ENCODE results near the gene NPPB. TPM values are rescaled to one million over a fixed set of nuclear protein-coding genes. Genes with fewer than 3 reads are reported as not detected.
"Not testable (repeated sequence)": the region's sequence is repeated elsewhere in the genome, so short reads cannot be mapped to it uniquely, and the experiment has no call there.

NPPB gene
- total RNA-seq, 1 donor = 4.7 TPM

DNA sequence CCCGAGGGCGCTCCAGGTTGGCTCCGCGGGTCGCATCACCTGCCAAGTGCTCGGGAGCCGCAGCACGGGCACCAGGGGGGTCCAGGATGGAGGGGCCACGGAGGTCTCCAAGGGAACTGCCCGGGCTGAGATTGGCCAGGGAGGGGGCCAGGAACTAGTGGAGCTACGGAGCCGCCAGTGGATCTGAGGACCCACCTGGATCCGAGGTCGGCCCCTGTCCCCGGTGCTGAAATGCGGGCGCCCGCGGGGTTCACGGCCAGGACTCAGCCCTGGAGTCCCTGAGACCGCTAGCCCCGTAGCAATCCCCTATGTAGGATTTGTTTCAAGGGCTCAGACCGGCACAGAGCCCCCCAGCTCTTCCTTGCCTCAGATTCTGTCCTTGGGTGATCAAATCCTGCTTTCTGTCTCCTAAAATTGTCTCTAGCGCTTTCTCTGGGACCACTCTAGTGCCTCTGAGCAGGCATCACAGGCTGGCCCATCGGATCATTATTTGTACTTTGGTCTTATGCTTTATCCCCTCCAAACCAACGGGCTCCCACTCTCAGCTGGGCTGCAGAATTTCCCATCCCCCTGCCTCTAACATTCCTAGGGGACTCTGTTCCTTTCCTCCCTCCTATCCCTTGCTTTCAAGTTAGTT is 40.2 kb upstream of the NPPB start:
- DNase-seq (ENCODE audit: low read depth) = no peak
- TF ChIP-seq, protein P1, sequence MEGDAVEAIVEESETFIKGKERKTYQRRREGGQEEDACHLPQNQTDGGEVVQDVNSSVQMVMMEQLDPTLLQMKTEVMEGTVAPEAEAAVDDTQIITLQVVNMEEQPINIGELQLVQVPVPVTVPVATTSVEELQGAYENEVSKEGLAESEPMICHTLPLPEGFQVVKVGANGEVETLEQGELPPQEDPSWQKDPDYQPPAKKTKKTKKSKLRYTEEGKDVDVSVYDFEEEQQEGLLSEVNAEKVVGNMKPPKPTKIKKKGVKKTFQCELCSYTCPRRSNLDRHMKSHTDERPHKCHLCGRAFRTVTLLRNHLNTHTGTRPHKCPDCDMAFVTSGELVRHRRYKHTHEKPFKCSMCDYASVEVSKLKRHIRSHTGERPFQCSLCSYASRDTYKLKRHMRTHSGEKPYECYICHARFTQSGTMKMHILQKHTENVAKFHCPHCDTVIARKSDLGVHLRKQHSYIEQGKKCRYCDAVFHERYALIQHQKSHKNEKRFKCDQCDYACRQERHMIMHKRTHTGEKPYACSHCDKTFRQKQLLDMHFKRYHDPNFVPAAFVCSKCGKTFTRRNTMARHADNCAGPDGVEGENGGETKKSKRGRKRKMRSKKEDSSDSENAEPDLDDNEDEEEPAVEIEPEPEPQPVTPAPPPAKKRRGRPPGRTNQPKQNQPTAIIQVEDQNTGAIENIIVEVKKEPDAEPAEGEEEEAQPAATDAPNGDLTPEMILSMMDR (IDR thresholded peaks at IDR 0.05; ENCODE audit: insufficient read depth, low read depth, low read length) = no peak
- H3K4me3 ChIP-seq (ENCODE audit: low read depth, low read length) = no peak overlapping the region

DNA sequence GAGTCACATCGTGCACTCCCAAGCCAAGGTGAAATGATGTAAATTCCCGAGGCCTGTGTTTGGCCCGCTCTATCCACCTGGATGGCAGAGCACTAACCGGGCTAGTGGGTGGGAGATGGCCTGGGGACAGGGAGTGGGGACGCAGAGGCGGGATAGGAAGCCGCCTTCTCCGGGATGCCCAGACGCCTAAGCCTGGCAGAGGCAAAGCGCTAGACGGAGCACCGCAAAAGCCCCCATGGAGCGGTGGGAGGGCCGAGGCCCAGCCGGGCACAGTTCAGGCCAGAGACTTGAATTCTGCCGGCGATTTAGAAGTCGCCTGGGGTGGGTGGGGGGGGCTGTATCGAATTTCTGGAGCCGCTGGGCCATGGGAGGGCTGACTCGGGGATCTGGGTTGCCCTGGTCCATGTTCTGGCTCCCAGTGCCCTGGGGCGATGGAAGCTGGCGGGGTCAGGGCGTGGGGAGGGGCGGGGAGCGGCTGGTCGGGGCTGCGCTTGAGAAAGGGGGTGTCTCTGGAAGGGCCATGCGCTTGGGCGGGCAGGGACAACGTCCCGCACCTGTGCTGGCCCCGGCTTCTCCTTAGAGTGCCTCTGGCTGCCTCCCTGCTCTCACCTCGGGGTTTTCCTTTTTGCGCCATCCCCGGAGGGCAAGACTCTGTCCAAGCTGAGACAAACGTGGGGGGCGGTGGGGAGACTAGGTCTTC is 39.5 kb upstream of the NPPB start:
- no peak overlapping the region for H3K4me3 ChIP-seq (ENCODE audit: low read depth, low read length)
- DNase-seq (ENCODE audit: low read depth) = no peak
- TF ChIP-seq, protein P1 (IDR thresholded peaks at IDR 0.05; ENCODE audit: insufficient read depth, low read depth, low read length) = no peak

DNA sequence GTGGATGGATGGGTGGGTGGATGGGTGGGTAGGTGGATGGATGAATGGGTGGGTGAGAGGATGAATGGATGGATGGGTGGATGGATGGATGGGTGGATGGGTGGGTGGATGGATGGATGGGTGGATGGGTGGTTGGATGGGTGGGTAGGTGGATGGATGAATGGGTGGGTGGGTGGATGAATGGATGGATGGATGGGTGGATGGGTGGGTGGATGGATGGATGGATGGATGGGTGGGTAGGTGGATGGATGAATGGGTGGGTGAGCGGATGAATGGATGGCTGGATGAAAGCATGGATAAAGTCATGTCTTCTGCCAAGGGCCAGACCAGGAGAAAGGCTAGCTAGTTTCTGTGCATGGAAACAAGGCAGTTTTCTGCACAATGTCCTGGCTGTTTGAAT is 35.8 kb upstream of the NPPB start:
- DNase-seq (ENCODE audit: low read depth) = not testable (repeated sequence)

DNA sequence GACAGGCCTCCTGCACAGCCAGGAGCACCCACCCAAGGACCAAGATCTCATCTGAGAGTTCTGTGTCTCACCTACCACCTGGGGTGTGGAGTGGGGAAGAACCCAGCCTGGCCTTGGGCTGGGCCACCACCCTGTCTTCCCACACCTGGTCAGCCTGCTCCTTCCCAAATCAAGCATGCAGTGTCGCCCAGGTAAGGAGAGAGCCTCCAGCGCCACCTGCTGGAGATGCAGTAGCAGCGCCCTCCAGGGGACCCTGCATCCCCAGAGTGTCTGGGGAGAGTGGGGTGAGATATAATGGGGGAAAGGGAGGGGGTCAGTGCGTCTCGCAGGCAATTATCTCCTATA is 35.1 kb upstream of the NPPB start:
- TF ChIP-seq, protein P1 (IDR thresholded peaks at IDR 0.05; ENCODE audit: insufficient read depth, low read depth, low read length) = peak; percentile 93
- DNase-seq (ENCODE audit: low read depth) = peak; percentile 39
- H3K4me3 ChIP-seq (ENCODE audit: low read depth, low read length) = no peak overlapping the region

More for the DNA sequence above, 35.8 kb upstream of the NPPB start:
- not testable (repeated sequence) for H3K4me3 ChIP-seq (ENCODE audit: low read depth, low read length)

DNA sequence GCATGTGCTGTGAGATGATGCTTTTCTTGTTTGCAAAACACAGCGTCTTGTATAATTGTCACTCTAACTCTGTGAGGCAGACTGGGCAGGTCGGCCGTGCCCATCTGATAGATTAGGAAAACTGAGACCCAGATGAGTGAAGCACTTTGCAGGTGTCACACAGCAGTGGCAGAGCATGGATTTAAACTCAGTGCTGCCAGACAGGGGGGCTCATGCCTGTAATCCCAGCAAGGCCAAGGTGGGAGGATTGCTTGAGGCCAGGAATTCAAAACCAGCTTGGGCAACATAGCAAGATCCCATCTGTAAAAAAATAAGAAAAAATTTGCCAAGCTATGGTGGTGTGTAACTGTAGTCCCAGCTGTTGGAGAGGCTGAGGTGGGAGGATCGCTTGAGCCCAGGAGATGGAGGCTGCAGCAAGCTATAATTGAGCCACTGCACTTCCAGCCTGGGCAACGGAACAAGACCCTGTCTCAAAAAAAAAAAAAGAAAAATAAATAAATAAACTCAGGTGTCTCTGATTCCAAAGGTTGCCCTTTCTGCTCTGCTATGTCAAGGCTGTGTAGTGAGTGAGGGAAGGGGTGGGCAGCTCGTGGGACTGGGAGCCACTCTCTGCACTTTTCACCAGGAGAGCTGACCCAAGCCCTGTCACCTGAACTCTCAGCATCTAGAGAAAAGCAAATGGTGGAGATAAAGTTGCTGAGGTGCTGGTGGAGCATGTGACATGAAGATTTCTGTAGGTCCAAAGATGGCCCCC is 32.9 kb upstream of the NPPB start:
- TF ChIP-seq, protein P1 (IDR thresholded peaks at IDR 0.05; ENCODE audit: insufficient read depth, low read depth, low read length) = no peak
- no peak for DNase-seq (ENCODE audit: low read depth)

DNA sequence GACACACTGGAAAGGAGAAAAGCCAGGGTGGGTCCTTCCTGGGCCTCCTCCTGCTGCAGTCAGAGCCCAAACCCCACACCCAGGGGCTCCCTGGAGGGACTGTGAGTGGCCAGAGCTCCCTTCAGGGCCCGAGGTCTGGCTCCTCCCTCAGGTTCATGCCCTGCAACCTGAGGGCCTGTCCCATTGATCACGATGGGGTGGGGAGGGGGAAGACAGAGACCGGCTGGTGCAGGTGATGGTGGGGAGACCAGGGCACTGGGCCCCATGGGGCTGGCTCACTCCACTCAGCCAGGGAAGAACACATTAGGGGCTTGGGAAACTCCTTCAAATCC is 30.1 kb upstream of the NPPB start:
- no peak for DNase-seq (ENCODE audit: low read depth)
- no peak overlapping the region for H3K4me3 ChIP-seq (ENCODE audit: low read depth, low read length)
- TF ChIP-seq, protein P1 (IDR thresholded peaks at IDR 0.05; ENCODE audit: insufficient read depth, low read depth, low read length) = no peak

More for the DNA sequence above, 32.9 kb upstream of the NPPB start:
- H3K4me3 ChIP-seq (ENCODE audit: low read depth, low read length) = no peak overlapping the region

DNA sequence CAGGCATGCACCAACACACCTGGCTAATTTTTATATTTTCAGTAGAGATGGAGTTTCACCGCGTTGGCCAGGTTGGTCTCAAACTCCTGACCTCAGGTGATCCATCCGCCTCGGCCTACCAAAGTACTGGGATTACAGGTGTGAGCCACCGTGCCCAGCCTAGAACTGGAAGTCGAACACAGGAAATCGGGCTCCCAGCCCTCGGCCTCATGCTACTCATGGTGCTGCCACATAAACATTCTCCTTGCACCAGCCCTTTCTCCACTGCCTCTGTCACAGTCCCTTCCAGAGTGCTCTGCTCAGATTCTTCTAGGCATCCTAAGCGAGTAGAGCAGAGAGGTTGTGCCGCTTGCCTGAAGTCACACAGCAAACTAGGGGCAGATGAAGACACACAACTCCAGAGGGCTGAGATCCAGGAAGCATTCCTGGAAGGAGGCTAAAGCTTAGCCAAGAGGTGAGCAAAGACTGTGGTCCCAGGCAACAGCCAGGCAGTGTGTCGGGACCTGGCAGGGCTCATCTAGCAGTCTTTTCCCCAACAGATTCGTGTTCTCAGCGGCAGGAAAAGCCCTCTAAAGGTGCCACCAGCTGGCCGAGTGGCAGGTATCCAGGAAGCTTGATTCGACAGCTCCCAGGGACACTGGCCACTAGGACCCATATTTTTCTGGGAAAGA is 29.6 kb upstream of the NPPB start:
- TF ChIP-seq, protein P1 (IDR thresholded peaks at IDR 0.05; ENCODE audit: insufficient read depth, low read depth, low read length) = no peak
- no peak for DNase-seq (ENCODE audit: low read depth)
- no peak overlapping the region for H3K4me3 ChIP-seq (ENCODE audit: low read depth, low read length)

Measured in fibroblast of villous mesenchyme (primary cell).